RPMI8226 (cell line): ENCODE data around the gene FOXQ1.

Experiments
- DNase-seq: peaks from one replicate; pipeline ENCODE4 v3.0.0-alpha.2; 2015

Gene FOXQ1

GRCh38 chr6:1311400-1312202 lies at the start of gene FOXQ1:
TSS of gene FOXQ1 (plus strand) at chr6:1312098. CDS start at chr6:1312705, 607 bp downstream.
- peak; percentile 14 for DNase-seq

- DNase-seq: no peak
Measured at GRCh38 chr6:1262704-1263038, 49.2 kb upstream of the FOXQ1 start.

GRCh38 chr6:1263039-1263849 lies 48.7 kb upstream of the FOXQ1 start:
- no peak for DNase-seq

- DNase-seq: no peak
Measured at GRCh38 chr6:1263850-1264377, 48.0 kb upstream of the FOXQ1 start.

GRCh38 chr6:1264619-1265445 lies 47.1 kb upstream of the FOXQ1 start:
- DNase-seq: no peak

- DNase-seq: no peak
Measured at GRCh38 chr6:1266686-1267056, 45.2 kb upstream of the FOXQ1 start.

- DNase-seq: no peak
Measured at GRCh38 chr6:1267057-1267732, 44.7 kb upstream of the FOXQ1 start.

GRCh38 chr6:1267790-1268762 lies 43.8 kb upstream of the FOXQ1 start:
- no peak for DNase-seq

GRCh38 chr6:1271071-1271763 lies 40.7 kb upstream of the FOXQ1 start:
- DNase-seq: no peak

GRCh38 chr6:1278061-1278720 lies 33.7 kb upstream of the FOXQ1 start:
- DNase-seq: no peak

- no peak for DNase-seq
Measured at GRCh38 chr6:1279065-1279464, 32.8 kb upstream of the FOXQ1 start.

- no peak for DNase-seq
Measured at GRCh38 chr6:1280666-1281300, 31.1 kb upstream of the FOXQ1 start.

- DNase-seq: no peak
Measured at GRCh38 chr6:1281746-1282145, 30.2 kb upstream of the FOXQ1 start.

- DNase-seq: no peak
Measured at GRCh38 chr6:1283501-1283900, 28.4 kb upstream of the FOXQ1 start.

GRCh38 chr6:1285556-1285955 lies 26.3 kb upstream of the FOXQ1 start:
- peak; percentile 27 for DNase-seq

GRCh38 chr6:1285956-1286355 lies 25.9 kb upstream of the FOXQ1 start:
- DNase-seq: no peak

- no peak for DNase-seq
Measured at GRCh38 chr6:1287103-1287591, 24.8 kb upstream of the FOXQ1 start.

GRCh38 chr6:1290086-1290485 lies 21.8 kb upstream of the FOXQ1 start:
- DNase-seq: no peak

- no peak for DNase-seq
Measured at GRCh38 chr6:1290805-1291204, 21.1 kb upstream of the FOXQ1 start.
